Osteoblast (primary cell): Measurements from ENCODE around the gene CHD3. TPM values are rescaled to one million over a fixed set of nuclear protein-coding genes. Genes with fewer than 3 reads are reported as not detected.
"Not testable (repeated sequence)": the region's sequence is repeated elsewhere in the genome, so short reads cannot be mapped to it uniquely, and the experiment has no call there.

Experiments used
- DNase-seq: peaks from one replicate; pipeline ENCODE4 v3.0.0; 2011; ENCODE audit warnings: low spot score, mixed read lengths; ENCODE audit not compliant: insufficient read length; ENCODE audit errors: missing footprints
- H2AFZ ChIP-seq: 2 replicates; pipeline ENCODE4 v1.6.0; 2011; ENCODE audit warnings: mild to moderate bottlenecking, low read length
- H3K27ac ChIP-seq: 2 replicates; pipeline ENCODE4 v1.5.1; 2011; ENCODE audit warnings: mild to moderate bottlenecking, low read depth, low read length, moderate library complexity
- H3K27me3 ChIP-seq: 2 replicates; pipeline ENCODE4 v1.6.0; 2012; ENCODE audit warnings: mild to moderate bottlenecking, control low read depth, inconsistent platforms, low read length, moderate library complexity; ENCODE audit not compliant: insufficient read depth
- H3K36me3 ChIP-seq: 2 replicates; pipeline ENCODE4 v1.5.1; 2011; ENCODE audit warnings: mild to moderate bottlenecking, low read length, control low read depth, moderate library complexity; ENCODE audit not compliant: insufficient read depth
- H3K4me1 ChIP-seq: 2 replicates; pipeline ENCODE4 v1.5.1; 2011; ENCODE audit warnings: mild to moderate bottlenecking, low read length, control low read depth, moderate library complexity; ENCODE audit not compliant: insufficient read depth
- H3K4me2 ChIP-seq: 2 replicates; pipeline ENCODE4 v1.6.0; 2011; ENCODE audit warnings: mild to moderate bottlenecking, low read length; ENCODE audit not compliant: insufficient read depth
- H3K4me3 ChIP-seq: fragments of 200-600 bp; sonication (generic); 3 replicates; pipeline ENCODE4 v1.5.1; 2012; ENCODE audit warnings: mild to moderate bottlenecking, low read length, inconsistent platforms; ENCODE audit not compliant: insufficient read depth
- H3K79me2 ChIP-seq: 2 replicates; pipeline ENCODE4 v1.6.0; 2012; ENCODE audit warnings: mild to moderate bottlenecking, low read length, control low read depth, inconsistent platforms; ENCODE audit not compliant: insufficient read depth
- H3K9me3 ChIP-seq: 2 replicates; pipeline ENCODE4 v1.5.1; 2011; ENCODE audit warnings: low read depth, low read length, control low read depth
- H4K20me1 ChIP-seq: 2 replicates; pipeline ENCODE4 v1.6.0; 2012; ENCODE audit warnings: mild to moderate bottlenecking, low read length, control low read depth; ENCODE audit not compliant: insufficient read depth
- total RNA-seq: library from RNA; depleted of rRNA; stranded (reverse); fragments of >200 nt; gene quantifications from 2 replicates; pipeline ENCODE4 v1.2.3, GENCODE V29; 2012
- TF ChIP-seq, protein P1 (sequence below): IDR thresholded peaks from 2 replicates; pipeline ENCODE4 v1.5.1; 2011; ENCODE audit warnings: mild to moderate bottlenecking, low read depth, low read length, moderate library complexity; ENCODE audit errors: extremely low read depth

The CHD3 gene
- total RNA-seq, 1 donor: 97.0 TPM

DNA sequence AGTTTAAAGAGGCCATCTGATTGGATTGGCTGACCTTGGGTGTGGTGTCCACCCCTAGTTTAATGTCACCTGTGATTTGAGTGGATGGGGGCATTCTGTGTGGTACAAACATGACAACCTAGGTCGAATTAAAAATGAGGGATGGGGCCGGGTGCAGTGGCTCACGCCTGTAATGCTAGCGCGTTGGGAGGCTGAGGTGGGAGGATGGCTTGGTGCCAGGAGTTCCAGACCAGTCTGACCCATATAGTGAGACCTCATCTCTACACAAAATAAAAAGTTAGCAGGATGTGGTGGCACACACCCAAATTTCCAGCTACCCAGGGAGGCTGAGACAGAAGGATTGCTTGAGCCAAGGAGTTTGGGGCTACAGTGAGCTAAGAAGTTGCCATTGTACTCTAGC is 57.9 kb downstream of the CHD3 start:
- TF ChIP-seq, protein P1, sequence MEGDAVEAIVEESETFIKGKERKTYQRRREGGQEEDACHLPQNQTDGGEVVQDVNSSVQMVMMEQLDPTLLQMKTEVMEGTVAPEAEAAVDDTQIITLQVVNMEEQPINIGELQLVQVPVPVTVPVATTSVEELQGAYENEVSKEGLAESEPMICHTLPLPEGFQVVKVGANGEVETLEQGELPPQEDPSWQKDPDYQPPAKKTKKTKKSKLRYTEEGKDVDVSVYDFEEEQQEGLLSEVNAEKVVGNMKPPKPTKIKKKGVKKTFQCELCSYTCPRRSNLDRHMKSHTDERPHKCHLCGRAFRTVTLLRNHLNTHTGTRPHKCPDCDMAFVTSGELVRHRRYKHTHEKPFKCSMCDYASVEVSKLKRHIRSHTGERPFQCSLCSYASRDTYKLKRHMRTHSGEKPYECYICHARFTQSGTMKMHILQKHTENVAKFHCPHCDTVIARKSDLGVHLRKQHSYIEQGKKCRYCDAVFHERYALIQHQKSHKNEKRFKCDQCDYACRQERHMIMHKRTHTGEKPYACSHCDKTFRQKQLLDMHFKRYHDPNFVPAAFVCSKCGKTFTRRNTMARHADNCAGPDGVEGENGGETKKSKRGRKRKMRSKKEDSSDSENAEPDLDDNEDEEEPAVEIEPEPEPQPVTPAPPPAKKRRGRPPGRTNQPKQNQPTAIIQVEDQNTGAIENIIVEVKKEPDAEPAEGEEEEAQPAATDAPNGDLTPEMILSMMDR: no peak
- Histone ChIP-seq H3K79me2 (no peaks in the 10 kb centered on the region), H3K27me3 (no peaks in the 10 kb centered on the region), H4K20me1 (no peaks in the 10 kb centered on the region), H3K4me1 (peaks cover 7% of the 10 kb centered on the region), H3K4me2 (no peak overlapping the region), H2AFZ (no peak overlapping the region), H3K4me3 (no peak overlapping the region), H3K9me3 (no peaks in the 10 kb centered on the region), H3K36me3 (peaks cover 71% of the 10 kb centered on the region), H3K27ac (no peak overlapping the region)
- DNase-seq: no peak

DNA sequence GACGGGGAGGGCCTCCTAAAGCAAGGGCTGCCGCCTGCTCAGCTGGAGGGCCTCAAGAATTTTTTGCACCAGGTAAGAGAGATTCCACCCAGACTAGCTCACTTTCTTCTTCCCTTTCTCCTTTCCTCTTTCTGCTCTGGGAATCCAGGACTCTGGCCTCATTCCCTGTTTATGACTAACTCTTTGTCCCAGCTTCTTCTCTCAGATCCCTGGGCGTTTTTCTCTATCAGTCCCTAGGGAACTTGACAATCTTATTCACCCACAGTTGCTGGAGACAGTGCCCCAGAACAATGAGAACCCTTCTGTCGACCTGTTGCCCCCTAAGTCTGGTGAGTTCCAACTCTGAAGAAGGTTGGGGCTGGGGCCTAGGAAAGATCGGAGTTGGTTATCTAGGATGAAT is 59.1 kb downstream of the CHD3 start:
- Histone ChIP-seq H3K27me3 (no peaks in the 10 kb centered on the region), H3K4me2 (no peak overlapping the region), H3K4me1 (peaks cover 7% of the 10 kb centered on the region), H3K9me3 (no peaks in the 10 kb centered on the region), H2AFZ (no peak overlapping the region), H3K4me3 (no peak overlapping the region), H3K27ac (no peak overlapping the region), H3K79me2 (no peaks in the 10 kb centered on the region), H3K36me3 (peaks cover 71% of the 10 kb centered on the region), H4K20me1 (no peaks in the 10 kb centered on the region)
- TF ChIP-seq, protein P1: no peak
- DNase-seq: peak; percentile 89

DNA sequence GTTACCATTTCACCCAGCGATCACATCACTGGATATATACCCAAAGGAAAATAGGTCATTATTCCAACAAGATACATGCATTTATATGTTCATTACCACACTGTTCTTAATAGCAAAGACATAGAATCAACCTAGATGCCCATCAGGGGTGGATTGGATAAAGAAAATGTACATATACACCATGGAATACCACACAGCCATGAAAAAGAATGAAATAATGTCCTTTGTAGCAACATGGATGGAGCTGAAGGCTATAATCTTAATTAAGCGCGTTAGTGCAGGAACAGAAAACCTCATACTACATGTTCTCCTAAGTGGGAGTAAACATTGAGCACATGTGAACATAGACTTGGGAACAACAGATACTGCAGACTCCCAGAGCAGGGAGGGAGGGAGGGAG is 62.0 kb downstream of the CHD3 start:
- Histone ChIP-seq H3K27me3 (no peaks in the 10 kb centered on the region), H3K79me2 (no peaks in the 10 kb centered on the region), H3K4me2 (no peak overlapping the region), H3K4me3 (no peak overlapping the region), H3K4me1 (peaks cover 7% of the 10 kb centered on the region), H3K9me3 (no peaks in the 10 kb centered on the region), H3K27ac (no peak overlapping the region), H2AFZ (no peak overlapping the region), H3K36me3 (peaks cover 48% of the 10 kb centered on the region), H4K20me1 (no peaks in the 10 kb centered on the region)
- TF ChIP-seq, protein P1: no peak
- DNase-seq: no peak

DNA sequence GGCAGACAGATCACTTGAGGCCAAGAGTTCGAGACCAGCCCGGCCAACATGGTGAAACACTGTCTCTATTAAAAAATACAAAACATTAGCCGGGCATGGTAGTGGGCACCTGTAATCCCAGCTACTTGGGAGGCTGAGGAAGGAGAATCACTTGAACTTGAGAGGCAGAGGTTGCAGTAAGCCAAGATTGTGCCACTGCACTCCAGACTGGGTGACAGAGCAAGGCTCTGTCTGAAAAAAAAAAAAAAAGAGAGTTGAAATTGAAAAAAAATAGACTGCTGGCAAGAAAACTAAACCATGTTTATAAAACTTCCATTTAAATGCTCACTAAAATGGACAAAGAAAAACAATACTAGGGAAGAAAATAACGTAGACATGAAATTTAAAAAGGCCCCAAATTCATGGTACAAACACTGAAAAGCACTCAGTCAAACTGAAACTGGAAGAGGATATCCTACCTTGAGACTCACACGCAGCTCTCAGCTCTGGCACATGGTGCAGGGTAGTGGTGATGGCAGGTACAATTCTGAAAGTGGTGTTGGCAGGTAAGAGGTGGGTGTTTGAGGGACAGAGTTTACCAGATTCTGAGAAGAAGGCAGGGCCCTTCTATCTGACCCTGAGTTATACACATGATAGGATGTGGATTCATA is 62.7 kb downstream of the CHD3 start:
- no peaks in the 10 kb centered on the region for H4K20me1 ChIP-seq
- no peak overlapping the region for H2AFZ ChIP-seq
- H3K4me2 ChIP-seq: no peak overlapping the region
- peaks cover 7% of the 10 kb centered on the region for H3K4me1 ChIP-seq
- no peak for DNase-seq
- H3K36me3 ChIP-seq: peaks cover 41% of the 10 kb centered on the region
- no peak overlapping the region for H3K27ac ChIP-seq
- H3K9me3 ChIP-seq: no peaks in the 10 kb centered on the region
- H3K27me3 ChIP-seq: no peaks in the 10 kb centered on the region
- H3K4me3 ChIP-seq: no peak overlapping the region
- H3K79me2 ChIP-seq: no peaks in the 10 kb centered on the region
- TF ChIP-seq, protein P1: no peak

DNA sequence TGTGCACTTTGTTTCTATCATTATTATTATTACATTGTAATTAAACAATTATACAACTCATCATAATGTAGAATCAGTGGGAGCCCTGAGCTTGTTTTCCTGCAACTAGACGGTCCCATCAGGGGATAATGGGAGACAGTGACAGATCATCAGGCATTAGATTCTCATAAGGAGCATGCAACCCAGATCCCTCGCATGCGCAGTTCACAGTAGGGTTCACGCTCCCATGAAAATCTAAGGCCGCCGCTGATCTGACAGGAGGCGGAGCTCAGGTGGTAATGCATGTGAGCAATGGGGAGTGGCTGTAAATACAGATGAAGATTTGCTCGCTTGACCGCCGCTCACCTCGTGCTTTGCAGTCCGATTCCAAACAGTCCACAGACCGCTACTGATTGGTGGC is 64.7 kb downstream of the CHD3 start:
- H4K20me1 ChIP-seq, DNase-seq, H3K4me3 ChIP-seq, H3K79me2 ChIP-seq, H3K4me2 ChIP-seq, H3K27ac ChIP-seq, H3K27me3 ChIP-seq, H2AFZ ChIP-seq, H3K9me3 ChIP-seq, H3K4me1 ChIP-seq: not testable (repeated sequence)
- H3K36me3 ChIP-seq: peaks cover 24% of the 10 kb centered on the region
